Astrocyte (in vitro differentiated cells and primary cell): ENCODE results near the gene TMIGD3. TPM values are rescaled to one million over a fixed set of nuclear protein-coding genes. Genes with fewer than 3 reads are reported as not detected.

Experiments used
- DNase-seq: peaks from one replicate; pipeline ENCODE4 v3.0.0-alpha.2; 2010; ENCODE audit warnings: low read depth
- FAIRE-seq: peaks from 2 replicates; lab custom pipeline; 2011; peaks lifted over from hg19 to GRCh38; lab: Jason Lieb, UNC
- H2AFZ ChIP-seq: 2 replicates; pipeline ENCODE4 v1.6.0; 2012; ENCODE audit warnings: low read depth, low read length, inconsistent platforms
- H3K27ac ChIP-seq: 2 replicates; pipeline ENCODE4 v1.5.1; 2011; ENCODE audit warnings: low read depth, low read length, inconsistent platforms
- H3K27me3 ChIP-seq: 2 replicates; pipeline ENCODE4 v1.6.0; 2011; ENCODE audit warnings: low read length, inconsistent platforms; ENCODE audit not compliant: insufficient read depth
- H3K36me3 ChIP-seq: 2 replicates; pipeline ENCODE4 v1.5.1; 2011; ENCODE audit warnings: low read length, inconsistent platforms; ENCODE audit not compliant: insufficient read depth
- H3K4me1 ChIP-seq: 2 replicates; pipeline ENCODE4 v1.5.1; 2011; ENCODE audit warnings: low read length, inconsistent platforms; ENCODE audit not compliant: insufficient read depth
- H3K4me2 ChIP-seq: 2 replicates; pipeline ENCODE4 v1.6.0; 2012; ENCODE audit warnings: low read length, inconsistent platforms
- H3K4me3 ChIP-seq: 2 replicates; pipeline ENCODE4 v1.5.1; 2011; ENCODE audit warnings: low read depth, mild to moderate bottlenecking, low read length, inconsistent platforms; ENCODE audit not compliant: insufficient read depth
- H3K79me2 ChIP-seq: 2 replicates; pipeline ENCODE4 v1.6.0; 2012; ENCODE audit warnings: mild to moderate bottlenecking, low read length, inconsistent platforms; ENCODE audit not compliant: insufficient read depth
- H3K9ac ChIP-seq: 2 replicates; pipeline ENCODE4 v1.6.0; 2012; ENCODE audit warnings: mild to moderate bottlenecking, low read length, inconsistent platforms
- H3K9me3 ChIP-seq: 2 replicates; pipeline ENCODE4 v1.5.1; 2012; ENCODE audit warnings: low read depth, mild to moderate bottlenecking, low read length, inconsistent platforms; ENCODE audit not compliant: insufficient read depth
- H4K20me1 ChIP-seq: 2 replicates; pipeline ENCODE4 v1.6.0; 2012; ENCODE audit warnings: low read length, inconsistent platforms; ENCODE audit not compliant: insufficient read depth
- H3K27ac Mint-ChIP-seq: one replicate; pipeline ENCODE4 v1.8.0; 2021; ENCODE audit warnings: mild to moderate bottlenecking, mixed read lengths; ENCODE audit not compliant: unreplicated experiment
- H3K27me3 Mint-ChIP-seq: one replicate; pipeline ENCODE4 v1.8.0; 2021; ENCODE audit warnings: low read depth, mixed read lengths; ENCODE audit not compliant: unreplicated experiment
- H3K36me3 Mint-ChIP-seq: one replicate; pipeline ENCODE4 v1.8.0; 2021; ENCODE audit warnings: low read depth, mixed read lengths; ENCODE audit not compliant: unreplicated experiment
- H3K4me1 Mint-ChIP-seq: one replicate; pipeline ENCODE4 v1.8.0; 2021; ENCODE audit warnings: low read depth, mixed read lengths; ENCODE audit not compliant: unreplicated experiment
- H3K4me3 Mint-ChIP-seq: one replicate; pipeline ENCODE4 v1.8.0; 2021; ENCODE audit warnings: mild to moderate bottlenecking, moderate library complexity, mixed read lengths; ENCODE audit not compliant: unreplicated experiment
- H3K9me3 Mint-ChIP-seq: one replicate; pipeline ENCODE4 v1.8.0; 2021; ENCODE audit warnings: mild to moderate bottlenecking, mixed read lengths; ENCODE audit not compliant: unreplicated experiment
- EZH2 ChIP-seq: IDR thresholded peaks from 2 replicates; pipeline ENCODE4 v1.6.1; 2012; ENCODE audit warnings: mild to moderate bottlenecking, low read length, inconsistent platforms; ENCODE audit not compliant: insufficient read depth
- total RNA-seq: library from RNA; stranded (reverse); gene quantifications from 2 replicates; pipeline ENCODE4 v1.2.1, GENCODE V29; 2021
- TF ChIP-seq, protein P1 (sequence below): IDR thresholded peaks from 2 replicates; pipeline ENCODE4 v1.5.1; 2011; ENCODE audit warnings: low read depth, mild to moderate bottlenecking, inconsistent platforms, low read length, moderate library complexity; ENCODE audit not compliant: insufficient read depth

The TMIGD3 gene
- total RNA-seq, 1 donor from 2014 or later, result not detected

DNA sequence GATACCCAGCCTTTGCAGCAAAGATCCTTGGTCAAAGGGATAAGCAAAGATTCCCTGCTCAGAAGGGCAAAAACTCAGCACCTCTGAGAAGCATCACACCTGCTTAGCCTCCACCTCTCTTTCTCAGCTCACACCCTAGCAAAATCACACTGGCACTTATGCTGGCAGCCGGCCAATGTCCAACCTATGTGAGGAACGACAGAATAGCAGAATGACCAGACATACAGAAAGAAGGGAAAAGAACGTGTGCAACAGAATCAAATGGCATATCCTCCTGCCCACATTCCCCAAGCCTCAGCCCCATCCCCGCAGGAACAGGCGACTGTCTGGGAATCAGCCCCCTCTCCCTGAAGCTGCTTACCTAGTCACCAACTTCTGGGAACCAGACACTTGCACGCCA lies 664 bp upstream of the TMIGD3 start:
- Mint-ChIP-seq H3K36me3 (no peaks in the 10 kb centered on the region), H3K9me3 (peaks cover 2% of the 10 kb centered on the region), H3K4me1 (no peaks in the 10 kb centered on the region), H3K27ac (no peak overlapping the region), H3K4me3 (no peak overlapping the region), H3K27me3 (peaks cover 19% of the 10 kb centered on the region)
- no peak overlapping the region for H3K4me2 ChIP-seq
- H3K4me1 ChIP-seq, result peaks cover 11% of the 10 kb centered on the region
- no peaks in the 10 kb centered on the region for H3K79me2 ChIP-seq
- H3K36me3 ChIP-seq, result no peaks in the 10 kb centered on the region
- H3K9me3 ChIP-seq, result no peaks in the 10 kb centered on the region
- no peak overlapping the region for H3K27ac ChIP-seq
- H2AFZ ChIP-seq, result no peak overlapping the region
- H4K20me1 ChIP-seq, result no peaks in the 10 kb centered on the region
- no peak for DNase-seq
- no peak for FAIRE-seq
- no peak overlapping the region for H3K9ac ChIP-seq
- TF ChIP-seq, protein P1, sequence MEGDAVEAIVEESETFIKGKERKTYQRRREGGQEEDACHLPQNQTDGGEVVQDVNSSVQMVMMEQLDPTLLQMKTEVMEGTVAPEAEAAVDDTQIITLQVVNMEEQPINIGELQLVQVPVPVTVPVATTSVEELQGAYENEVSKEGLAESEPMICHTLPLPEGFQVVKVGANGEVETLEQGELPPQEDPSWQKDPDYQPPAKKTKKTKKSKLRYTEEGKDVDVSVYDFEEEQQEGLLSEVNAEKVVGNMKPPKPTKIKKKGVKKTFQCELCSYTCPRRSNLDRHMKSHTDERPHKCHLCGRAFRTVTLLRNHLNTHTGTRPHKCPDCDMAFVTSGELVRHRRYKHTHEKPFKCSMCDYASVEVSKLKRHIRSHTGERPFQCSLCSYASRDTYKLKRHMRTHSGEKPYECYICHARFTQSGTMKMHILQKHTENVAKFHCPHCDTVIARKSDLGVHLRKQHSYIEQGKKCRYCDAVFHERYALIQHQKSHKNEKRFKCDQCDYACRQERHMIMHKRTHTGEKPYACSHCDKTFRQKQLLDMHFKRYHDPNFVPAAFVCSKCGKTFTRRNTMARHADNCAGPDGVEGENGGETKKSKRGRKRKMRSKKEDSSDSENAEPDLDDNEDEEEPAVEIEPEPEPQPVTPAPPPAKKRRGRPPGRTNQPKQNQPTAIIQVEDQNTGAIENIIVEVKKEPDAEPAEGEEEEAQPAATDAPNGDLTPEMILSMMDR, result no peak
- no peak for TF ChIP-seq EZH2
- peaks cover 5% of the 10 kb centered on the region for H3K27me3 ChIP-seq
- no peak overlapping the region for H3K4me3 ChIP-seq

DNA sequence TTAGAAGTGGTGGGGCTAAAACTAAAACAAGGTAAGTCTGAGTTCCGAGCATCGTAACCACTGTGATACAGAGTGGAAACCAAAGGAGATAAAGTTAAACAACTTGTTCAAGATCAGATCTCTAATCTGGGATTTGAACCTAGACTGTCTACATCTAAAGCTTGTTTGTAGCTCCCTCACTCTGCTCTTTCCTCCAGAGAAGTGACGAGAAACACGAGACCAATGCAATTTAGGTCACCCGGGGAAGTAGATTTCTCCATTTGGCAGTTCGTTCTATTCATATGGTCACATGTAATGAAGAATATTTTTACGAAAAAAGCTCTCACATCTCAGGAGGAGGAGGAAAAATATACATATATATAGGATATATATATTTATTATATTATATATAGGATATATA lies 1.8 kb downstream of the TMIGD3 start:
- Mint-ChIP-seq H3K36me3 (no peaks in the 10 kb centered on the region), H3K9me3 (peaks cover 2% of the 10 kb centered on the region), H3K4me1 (no peaks in the 10 kb centered on the region)

More for the DNA sequence above, 1.8 kb downstream of the TMIGD3 start:
- Histone ChIP-seq H3K4me1 (no peaks in the 10 kb centered on the region), H3K27me3 (peaks cover 5% of the 10 kb centered on the region), H3K4me3 (no peak overlapping the region), H3K27ac (no peak overlapping the region), H3K9ac (no peak overlapping the region), H4K20me1 (no peaks in the 10 kb centered on the region), H3K9me3 (no peaks in the 10 kb centered on the region), H2AFZ (no peak overlapping the region), H3K36me3 (no peaks in the 10 kb centered on the region), H3K4me2 (no peak overlapping the region), H3K79me2 (no peaks in the 10 kb centered on the region)
- TF ChIP-seq, protein P1, result no peak
- TF ChIP-seq EZH2, result no peak
- no peak for FAIRE-seq
- Mint-ChIP-seq H3K27ac (no peak overlapping the region), H3K27me3 (peaks cover 19% of the 10 kb centered on the region), H3K4me3 (no peak overlapping the region)
- DNase-seq, result no peak
